ENCODE measurements around the gene TAF15.

- TF ChIP-seq EZH2phosphoT487 (IDR thresholded peaks at IDR 0.05; ENCODE audit: borderline replicate concordance, low read depth) (no peak), RAD21 (IDR thresholded peaks at IDR 0.05; ENCODE audit: low read length) (no peak), CTCF (IDR thresholded peaks at IDR 0.05) (no peak), TAF1 (IDR thresholded peaks at IDR 0.05; ENCODE audit: borderline replicate concordance, low read depth, low read length) (no peak), GABPA (IDR thresholded peaks at IDR 0.05; ENCODE audit: low read depth) (no peak), EP300 (IDR thresholded peaks at IDR 0.05; ENCODE audit: borderline replicate concordance in 1 of 2, low read depth in 1 of 2, low read length in 1 of 2) (no peak), YY1 (IDR thresholded peaks at IDR 0.05; ENCODE audit: low read depth) (no peak)
Measured at GRCh38 chr17:35816723-35817122, 7.4 kb downstream of the TAF15 start.
